ENCODE data around the gene STK39.

The STK39 gene

GRCh38 chr2:168157070-168157469 is 90.3 kb downstream of the STK39 start:
- no peak for DNase-seq (ENCODE audit: low read depth)

- peak; percentile 55 for DNase-seq (ENCODE audit: low read depth)
Measured at GRCh38 chr2:168156661-168157060, 90.7 kb downstream of the STK39 start.

GRCh38 chr2:168155680-168156079 is 91.7 kb downstream of the STK39 start:
- DNase-seq (ENCODE audit: low read depth) = no peak

GRCh38 chr2:168155046-168155445 is 92.3 kb downstream of the STK39 start:
- DNase-seq (ENCODE audit: low read depth) = no peak

- DNase-seq (ENCODE audit: low read depth) = no peak
Measured at GRCh38 chr2:168152902-168153530, 94.4 kb downstream of the STK39 start.

GRCh38 chr2:168149986-168150385 is 97.4 kb downstream of the STK39 start:
- no peak for DNase-seq (ENCODE audit: low read depth)

GRCh38 chr2:168149150-168149974 is 98.0 kb downstream of the STK39 start:
- no peak for DNase-seq (ENCODE audit: low read depth)

GRCh38 chr2:168147830-168148794 is 99.3 kb downstream of the STK39 start:
- no peak for DNase-seq (ENCODE audit: low read depth)

GRCh38 chr2:168146892-168147810 is 100.2 kb downstream of the STK39 start:
- DNase-seq (ENCODE audit: low read depth) = no peak

GRCh38 chr2:168145426-168146310 is 101.7 kb downstream of the STK39 start:
- DNase-seq (ENCODE audit: low read depth) = no peak

GRCh38 chr2:168145011-168145410 is 102.4 kb downstream of the STK39 start:
- DNase-seq (ENCODE audit: low read depth) = no peak

- no peak for DNase-seq (ENCODE audit: low read depth)
Measured at GRCh38 chr2:168143813-168144212, 103.6 kb downstream of the STK39 start.

GRCh38 chr2:168140892-168141291 is 106.5 kb downstream of the STK39 start:
- DNase-seq (ENCODE audit: low read depth) = no peak

GRCh38 chr2:168139852-168140251 is 107.5 kb downstream of the STK39 start:
- DNase-seq (ENCODE audit: low read depth) = no peak

- DNase-seq (ENCODE audit: low read depth) = no peak
Measured at GRCh38 chr2:168138901-168139300, 108.5 kb downstream of the STK39 start.

GRCh38 chr2:168138374-168138773 is 109.0 kb downstream of the STK39 start:
- DNase-seq (ENCODE audit: low read depth) = no peak

GRCh38 chr2:168137510-168138180 is 109.8 kb downstream of the STK39 start:
- no peak for DNase-seq (ENCODE audit: low read depth)

- DNase-seq (ENCODE audit: low read depth) = no peak
Measured at GRCh38 chr2:168136392-168136977, 110.9 kb downstream of the STK39 start.

GRCh38 chr2:168135630-168136029 is 111.8 kb downstream of the STK39 start:
- DNase-seq (ENCODE audit: low read depth) = no peak

Data from GM04503 (cell line).